OCI-LY7 (cell line): ENCODE data around the gene XRRA1. TPM values are rescaled to one million over a fixed set of nuclear protein-coding genes. Genes with fewer than 3 reads are reported as not detected.
A peak's percentile ranks its signal among the peaks of the same experiment; 100 is the strongest.

ENCODE experiments used
- BruUV-seq: library from RNA; stranded (reverse); fragments of 400-500 nt; replicated peaks from 2 replicates; lab custom pipeline; 2021; lab: Mats Ljungman, UMichigan
- CTCF ChIA-PET: fragments of 300-600 bp; sonication (Branson Sonifier 250); formaldehyde crosslinking; loops from one replicate; lab custom pipeline; 2022; ENCODE audit warnings: antibody characterized with exemption; ENCODE audit not compliant: unreplicated experiment; lab: Charles Lee
- POLR2A ChIA-PET: fragments of 300-600 bp; sonication (Branson Sonifier 250); formaldehyde crosslinking; loops from one replicate; lab custom pipeline; 2022; ENCODE audit warnings: antibody characterized with exemption; lab: Charles Lee
- DNase-seq: peaks from one replicate; pipeline ENCODE4 v3.0.0-alpha.2; 2015; ENCODE audit warnings: low spot score
- H2AFZ ChIP-seq: fragments of 200-600 bp; sonication (generic), shearing (Covaris generic); 2 replicates; pipeline ENCODE4 v1.6.1; 2014; ENCODE audit warnings: mild to moderate bottlenecking, antibody characterized with exemption, low read length, moderate library complexity
- H3K27ac ChIP-seq: fragments of 200-600 bp; sonication (generic); 2 replicates; pipeline ENCODE4 v1.5.1; 2014; ENCODE audit warnings: mixed run types, low read depth, mild to moderate bottlenecking, moderate library complexity, low read length, inconsistent platforms; ENCODE audit not compliant: poor library complexity, severe bottlenecking
- H3K36me3 ChIP-seq: fragments of 200-600 bp; sonication (generic); 2 replicates; pipeline ENCODE4 v1.6.1; 2014; ENCODE audit warnings: mild to moderate bottlenecking, antibody characterized with exemption, low read length, moderate library complexity, mixed read lengths; ENCODE audit not compliant: insufficient read depth
- H3K4me1 ChIP-seq: fragments of 200-600 bp; sonication (generic); 2 replicates; pipeline ENCODE4 v1.5.1; 2014; ENCODE audit warnings: mild to moderate bottlenecking, low read length; ENCODE audit not compliant: insufficient read depth, poor library complexity, severe bottlenecking
- H3K4me2 ChIP-seq: fragments of 200-600 bp; sonication (generic); 2 replicates; pipeline ENCODE4 v1.6.1; 2014; ENCODE audit warnings: mild to moderate bottlenecking, low read length
- H3K4me3 ChIP-seq: fragments of 200-600 bp; sonication (generic); 2 replicates; pipeline ENCODE4 v1.5.1; 2014; ENCODE audit warnings: mild to moderate bottlenecking, low read depth, low read length; ENCODE audit not compliant: poor library complexity, severe bottlenecking
- H3K79me2 ChIP-seq: fragments of 200-600 bp; sonication (generic); 2 replicates; pipeline ENCODE4 v1.6.1; 2016; ENCODE audit warnings: low read depth, mild to moderate bottlenecking, low read length, moderate library complexity, mixed read lengths; ENCODE audit not compliant: insufficient read depth
- H3K9me2 ChIP-seq: fragments of 200-600 bp; sonication (generic); 2 replicates; pipeline ENCODE4 v1.6.1; 2016; ENCODE audit warnings: mild to moderate bottlenecking, low read length, mixed read lengths; ENCODE audit not compliant: insufficient read depth
- H3K9me3 ChIP-seq: fragments of 200-600 bp; sonication (generic); 2 replicates; pipeline ENCODE4 v1.6.1; 2014; ENCODE audit warnings: mild to moderate bottlenecking, mixed run types, low read length, mixed read lengths
- H4K20me1 ChIP-seq: fragments of 200-600 bp; sonication (generic); 2 replicates; pipeline ENCODE4 v1.6.1; 2014; ENCODE audit warnings: mild to moderate bottlenecking, antibody characterized with exemption, low read length, moderate library complexity, mixed read lengths; ENCODE audit not compliant: insufficient read depth
- CTCF ChIP-seq: fragments of 200-600 bp; sonication (generic); conservative IDR thresholded peaks from 2 replicates; pipeline ENCODE4 v1.5.1; 2014; ENCODE audit warnings: mild to moderate bottlenecking, antibody characterized with exemption, low read length, moderate library complexity, mixed read lengths
- EZH2phosphoT487 ChIP-seq: fragments of 200-600 bp; sonication (generic); IDR thresholded peaks from 2 replicates; pipeline ENCODE4 v1.6.1; 2018; ENCODE audit warnings: low read depth, borderline replicate concordance, mild to moderate bottlenecking, mixed run types, antibody characterized with exemption, low read length, moderate library complexity, mixed read lengths
- intact Hi-C: fragments of 100-400 bp; cut with micrococcal nuclease; formaldehyde crosslinking; loops from one replicate; pipeline ENCODE4 v1.10.0; 2022; ENCODE audit not compliant: unreplicated experiment
- total RNA-seq, 2 experiments: library from RNA; depleted of rRNA in 1 of 2; stranded (reverse); fragments of >200 nt in 1 of 2; shearing (Covaris generic) in 1 of 2; gene quantifications; 2 replicates each; pipeline ENCODE4 v1.2.3, GENCODE V29; 2014 to 2022

Gene XRRA1
- total RNA-seq, 2 experiments from 2014 or later = 20.3 to 29.1 TPM

- Histone ChIP-seq H3K9me2 (no peaks in the 10 kb centered on the region), H3K4me1 (no peaks in the 10 kb centered on the region), H3K36me3 (peaks cover 58% of the 10 kb centered on the region), H3K4me2 (no peak overlapping the region), H3K27ac (no peak overlapping the region), H3K4me3 (no peak overlapping the region), H3K9me3 (no peaks in the 10 kb centered on the region), H4K20me1 (no peaks in the 10 kb centered on the region), H3K79me2 (no peaks in the 10 kb centered on the region), H2AFZ (no peak overlapping the region)
- no peak for DNase-seq
- ChIA-PET POLR2A (interaction anchor here (1.1 to 1.3 kb wide), 2 partner anchors 9 to 158 kb away, joined by 3 read pairs; no protein-coding TSS in a partner anchor), CTCF (no interaction called here)
- no peak for TF ChIP-seq CTCF
- TF ChIP-seq EZH2phosphoT487 = no peak
- intact Hi-C loops = no loop called here
- no TSS peak for BruUV-seq
These were observed 22.4 kb downstream of the XRRA1 start for GRCh38 chr11:74926304-74927030.

- no peaks in the 10 kb centered on the region for H4K20me1 ChIP-seq
- ChIA-PET CTCF (no interaction called here), POLR2A (interaction anchor here (1.3 kb wide), 1 partner anchor 159 kb away, joined by 3 read pairs; no protein-coding TSS in a partner anchor)
- H2AFZ ChIP-seq = no peak overlapping the region
- DNase-seq = no peak
- H3K4me1 ChIP-seq = no peaks in the 10 kb centered on the region
- intact Hi-C loops = no loop called here
- TSS peak; percentile 19 for BruUV-seq
- no peaks in the 10 kb centered on the region for H3K79me2 ChIP-seq
- no peak overlapping the region for H3K4me3 ChIP-seq
- no peaks in the 10 kb centered on the region for H3K9me3 ChIP-seq
- H3K36me3 ChIP-seq = peaks cover 66% of the 10 kb centered on the region
- H3K9me2 ChIP-seq = no peaks in the 10 kb centered on the region
- no peak overlapping the region for H3K27ac ChIP-seq
- no peak overlapping the region for H3K4me2 ChIP-seq
- TF ChIP-seq CTCF = no peak
- TF ChIP-seq EZH2phosphoT487 = no peak
These were observed 23.6 kb downstream of the XRRA1 start for GRCh38 chr11:74925281-74925680.

GRCh38 chr11:74923125-74923524 lies 25.8 kb downstream of the XRRA1 start:
- no peak overlapping the region for H3K4me3 ChIP-seq
- POLR2A ChIA-PET = interaction anchor here (1.5 kb wide), 1 partner anchor 14 kb away, joined by 4 read pairs; no protein-coding TSS in a partner anchor
- H3K36me3 ChIP-seq = peaks cover 69% of the 10 kb centered on the region

More at GRCh38 chr11:74923125-74923524, 25.8 kb downstream of the XRRA1 start:
- Histone ChIP-seq H2AFZ (no peak overlapping the region), H4K20me1 (no peaks in the 10 kb centered on the region), H3K9me2 (no peaks in the 10 kb centered on the region), H3K9me3 (no peaks in the 10 kb centered on the region), H3K27ac (no peak overlapping the region), H3K4me2 (no peak overlapping the region), H3K4me1 (no peaks in the 10 kb centered on the region), H3K79me2 (no peaks in the 10 kb centered on the region)
- CTCF ChIA-PET = no interaction called here
- BruUV-seq = no TSS peak
- intact Hi-C loops = no loop called here
- no peak for DNase-seq
- no peak for TF ChIP-seq CTCF
- no peak for TF ChIP-seq EZH2phosphoT487
